H7 (cell line): ENCODE results near the gene MTA3. TPM values are rescaled to one million over a fixed set of nuclear protein-coding genes. Genes with fewer than 3 reads are reported as not detected.
A peak's percentile ranks its signal among the peaks of the same experiment; 100 is the strongest.
"Not testable (repeated sequence)": the region's sequence is repeated elsewhere in the genome, so short reads cannot be mapped to it uniquely, and the experiment has no call there.

Experiments
- DNase-seq: peaks from one replicate; pipeline ENCODE4 v3.0.0; 2012
- H3K27me3 ChIP-seq: 2 replicates; pipeline ENCODE4 v1.6.0; 2011; ENCODE audit warnings: mild to moderate bottlenecking, low read length; ENCODE audit not compliant: control insufficient read depth, insufficient read depth
- H3K36me3 ChIP-seq: replicated peaks from 2 replicates; pipeline ENCODE4 v1.5.1; 2011; ENCODE audit warnings: low read length; ENCODE audit not compliant: control insufficient read depth, insufficient read depth
- H3K4me3 ChIP-seq: 2 replicates; pipeline ENCODE4 v1.5.1; 2011; ENCODE audit warnings: low read depth, mild to moderate bottlenecking, control low read depth, low read length, moderate library complexity; ENCODE audit not compliant: insufficient read depth
- total RNA-seq: library from RNA; depleted of rRNA; stranded (reverse); fragments of >200 nt; shearing (Covaris generic); gene quantifications from 2 replicates; pipeline ENCODE4 v1.2.3, GENCODE V29; 2014

MTA3 gene
- total RNA-seq, 1 experiment from 2014 or later = 51.8 TPM

- DNase-seq = no peak
- Histone ChIP-seq H3K4me3 (no peak overlapping the region), H3K36me3 (no peaks in the 10 kb centered on the region), H3K27me3 (no peaks in the 10 kb centered on the region)
Observed at GRCh38 chr2:42557306-42557705, 11.1 kb upstream of the MTA3 start.

- Histone ChIP-seq H3K27me3 (no peaks in the 10 kb centered on the region), H3K4me3 (no peak overlapping the region), H3K36me3 (no peaks in the 10 kb centered on the region)
- DNase-seq = peak; percentile 38
Observed at GRCh38 chr2:42558827-42559226, 9.6 kb upstream of the MTA3 start.

GRCh38 chr2:42560133-42560532, 8.3 kb upstream of the MTA3 start:
- not testable (repeated sequence) for H3K27me3 ChIP-seq, H3K36me3 ChIP-seq, H3K4me3 ChIP-seq, DNase-seq

GRCh38 chr2:42560899-42561298, 7.5 kb upstream of the MTA3 start:
- H3K36me3 ChIP-seq = no peaks in the 10 kb centered on the region
- no peaks in the 10 kb centered on the region for H3K27me3 ChIP-seq
- no peak overlapping the region for H3K4me3 ChIP-seq
- DNase-seq = no peak

GRCh38 chr2:42562474-42563144, 5.8 kb upstream of the MTA3 start:
- no peak for DNase-seq
- H3K27me3 ChIP-seq = no peaks in the 10 kb centered on the region
- no peak overlapping the region for H3K4me3 ChIP-seq
- H3K36me3 ChIP-seq = no peaks in the 10 kb centered on the region

GRCh38 chr2:42566025-42566424, 2.4 kb upstream of the MTA3 start:
- H3K36me3 ChIP-seq = no peaks in the 10 kb centered on the region
- DNase-seq = no peak
- no peak overlapping the region for H3K4me3 ChIP-seq
- H3K27me3 ChIP-seq = no peaks in the 10 kb centered on the region

- Histone ChIP-seq H3K27me3 (no peaks in the 10 kb centered on the region), H3K4me3 (no peak overlapping the region), H3K36me3 (no peaks in the 10 kb centered on the region; the same call in 1 of the 2 replicates)
- DNase-seq = no peak
Observed at GRCh38 chr2:42566837-42567321, 1.6 kb upstream of the MTA3 start.

GRCh38 chr2:42567364-42567763, 1.1 kb upstream of the MTA3 start:
- H3K36me3 ChIP-seq = peaks cover 2% of the 10 kb centered on the region; the same call in 1 of the 2 replicates
- H3K4me3 ChIP-seq = no peak overlapping the region
- no peaks in the 10 kb centered on the region for H3K27me3 ChIP-seq
- DNase-seq = no peak

- H3K27me3 ChIP-seq = no peaks in the 10 kb centered on the region
- H3K36me3 ChIP-seq = peaks cover 3% of the 10 kb centered on the region
- no peak for DNase-seq
- H3K4me3 ChIP-seq = peak overlapping the region; percentile 41
Observed at GRCh38 chr2:42567806-42568400, 529 bp upstream of the MTA3 start.

- DNase-seq = no peak
- peaks cover 5% of the 10 kb centered on the region for H3K36me3 ChIP-seq
- peak overlapping the region; percentile 75 for H3K4me3 ChIP-seq
- H3K27me3 ChIP-seq = no peaks in the 10 kb centered on the region
Observed at GRCh38 chr2:42569116-42569711, 782 bp downstream of the MTA3 start.

GRCh38 chr2:42569883-42570282, 1.5 kb downstream of the MTA3 start:
- Histone ChIP-seq H3K36me3 (peaks cover 10% of the 10 kb centered on the region), H3K4me3 (peak overlapping the region; percentile 75)
- peak; percentile 28 for DNase-seq

GRCh38 chr2:42572297-42573081, 4.1 kb downstream of the MTA3 start:
- H3K36me3 ChIP-seq = peaks cover 21% of the 10 kb centered on the region
- DNase-seq = no peak
- H3K4me3 ChIP-seq = no peak overlapping the region
- no peaks in the 10 kb centered on the region for H3K27me3 ChIP-seq

More at GRCh38 chr2:42569883-42570282, 1.5 kb downstream of the MTA3 start:
- no peaks in the 10 kb centered on the region for H3K27me3 ChIP-seq

- no peak overlapping the region for H3K4me3 ChIP-seq
- no peaks in the 10 kb centered on the region for H3K27me3 ChIP-seq
- H3K36me3 ChIP-seq = peaks cover 22% of the 10 kb centered on the region
- DNase-seq = no peak
Observed at GRCh38 chr2:42573256-42573655, 4.8 kb downstream of the MTA3 start.

GRCh38 chr2:42575458-42576064, 7.1 kb downstream of the MTA3 start:
- H3K36me3 ChIP-seq = peaks cover 33% of the 10 kb centered on the region
- no peak for DNase-seq
- H3K4me3 ChIP-seq = no peak overlapping the region
- no peaks in the 10 kb centered on the region for H3K27me3 ChIP-seq
